GM12872 (cell line): ENCODE results near the gene OCA2.

Experiments used
- TF ChIP-seq, protein P1 (sequence below): IDR thresholded peaks from 3 replicates; pipeline ENCODE4 v1.5.1; 2011; ENCODE audit warnings: low read depth, mild to moderate bottlenecking, low read length, moderate library complexity; ENCODE audit not compliant: insufficient read depth

OCA2 gene

DNA sequence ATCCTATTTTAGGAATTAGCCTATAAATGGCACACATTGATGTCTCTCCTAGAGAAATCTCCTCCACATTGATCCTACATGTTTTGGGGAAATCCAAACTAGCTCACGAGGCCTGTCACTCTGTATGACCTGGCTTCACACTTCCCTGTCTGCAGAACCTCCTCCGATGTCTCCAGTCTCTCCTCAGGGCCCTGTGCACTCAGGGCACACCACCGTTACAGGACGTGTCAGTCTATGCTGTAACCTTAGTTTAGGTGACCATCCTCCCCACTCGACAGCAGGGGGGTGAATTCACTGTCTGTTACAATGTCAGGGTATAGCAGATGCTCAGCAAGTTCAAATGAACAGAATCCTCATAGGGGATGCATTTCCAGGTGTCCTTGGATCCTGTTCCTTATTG lies 249.1 kb downstream of the OCA2 start:
- TF ChIP-seq, protein P1, sequence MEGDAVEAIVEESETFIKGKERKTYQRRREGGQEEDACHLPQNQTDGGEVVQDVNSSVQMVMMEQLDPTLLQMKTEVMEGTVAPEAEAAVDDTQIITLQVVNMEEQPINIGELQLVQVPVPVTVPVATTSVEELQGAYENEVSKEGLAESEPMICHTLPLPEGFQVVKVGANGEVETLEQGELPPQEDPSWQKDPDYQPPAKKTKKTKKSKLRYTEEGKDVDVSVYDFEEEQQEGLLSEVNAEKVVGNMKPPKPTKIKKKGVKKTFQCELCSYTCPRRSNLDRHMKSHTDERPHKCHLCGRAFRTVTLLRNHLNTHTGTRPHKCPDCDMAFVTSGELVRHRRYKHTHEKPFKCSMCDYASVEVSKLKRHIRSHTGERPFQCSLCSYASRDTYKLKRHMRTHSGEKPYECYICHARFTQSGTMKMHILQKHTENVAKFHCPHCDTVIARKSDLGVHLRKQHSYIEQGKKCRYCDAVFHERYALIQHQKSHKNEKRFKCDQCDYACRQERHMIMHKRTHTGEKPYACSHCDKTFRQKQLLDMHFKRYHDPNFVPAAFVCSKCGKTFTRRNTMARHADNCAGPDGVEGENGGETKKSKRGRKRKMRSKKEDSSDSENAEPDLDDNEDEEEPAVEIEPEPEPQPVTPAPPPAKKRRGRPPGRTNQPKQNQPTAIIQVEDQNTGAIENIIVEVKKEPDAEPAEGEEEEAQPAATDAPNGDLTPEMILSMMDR: no peak

DNA sequence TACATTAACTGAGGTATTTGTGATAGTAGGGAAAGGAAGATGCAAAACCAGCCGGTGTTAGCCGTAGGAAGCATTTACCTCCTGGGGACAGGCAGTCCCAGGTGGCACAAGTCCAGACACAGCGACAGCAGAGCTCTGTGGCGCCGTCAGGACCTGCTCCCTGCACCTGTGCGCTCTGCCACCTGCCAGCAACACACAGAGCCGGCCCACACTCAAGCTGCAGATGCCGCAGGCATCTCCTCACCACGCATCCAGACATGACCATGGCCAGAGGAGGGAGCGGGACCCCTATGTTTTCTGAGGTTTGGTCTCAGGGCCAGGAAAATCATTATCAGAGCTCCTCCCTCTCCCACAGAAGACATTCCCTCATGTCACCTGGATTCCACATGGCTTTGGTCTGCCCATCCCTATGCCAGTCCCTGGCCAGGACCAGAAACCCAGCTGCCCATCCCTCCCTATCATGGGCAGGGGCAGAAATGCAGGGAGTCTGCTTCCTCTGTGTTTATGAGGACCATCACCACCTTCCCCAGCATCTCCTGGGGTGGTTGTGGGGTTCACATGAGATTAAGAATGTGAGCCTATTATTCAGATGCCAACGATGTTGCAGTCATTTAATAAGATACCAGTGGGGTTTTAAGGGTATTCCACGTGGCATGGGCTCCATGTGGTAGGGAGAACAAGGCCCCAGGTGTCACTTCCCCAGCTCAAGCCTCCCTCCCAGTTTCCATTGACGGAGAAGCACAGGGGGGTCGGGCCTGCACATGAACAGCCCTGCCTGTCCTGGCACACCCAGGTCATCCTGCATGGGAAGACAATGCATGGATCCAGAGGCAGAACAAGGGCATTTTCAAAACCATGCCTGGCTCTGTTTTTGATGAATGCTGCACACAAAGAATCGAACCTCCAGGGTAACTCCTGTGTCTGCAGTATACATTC lies 251.1 kb downstream of the OCA2 start:
- TF ChIP-seq, protein P1: no peak

DNA sequence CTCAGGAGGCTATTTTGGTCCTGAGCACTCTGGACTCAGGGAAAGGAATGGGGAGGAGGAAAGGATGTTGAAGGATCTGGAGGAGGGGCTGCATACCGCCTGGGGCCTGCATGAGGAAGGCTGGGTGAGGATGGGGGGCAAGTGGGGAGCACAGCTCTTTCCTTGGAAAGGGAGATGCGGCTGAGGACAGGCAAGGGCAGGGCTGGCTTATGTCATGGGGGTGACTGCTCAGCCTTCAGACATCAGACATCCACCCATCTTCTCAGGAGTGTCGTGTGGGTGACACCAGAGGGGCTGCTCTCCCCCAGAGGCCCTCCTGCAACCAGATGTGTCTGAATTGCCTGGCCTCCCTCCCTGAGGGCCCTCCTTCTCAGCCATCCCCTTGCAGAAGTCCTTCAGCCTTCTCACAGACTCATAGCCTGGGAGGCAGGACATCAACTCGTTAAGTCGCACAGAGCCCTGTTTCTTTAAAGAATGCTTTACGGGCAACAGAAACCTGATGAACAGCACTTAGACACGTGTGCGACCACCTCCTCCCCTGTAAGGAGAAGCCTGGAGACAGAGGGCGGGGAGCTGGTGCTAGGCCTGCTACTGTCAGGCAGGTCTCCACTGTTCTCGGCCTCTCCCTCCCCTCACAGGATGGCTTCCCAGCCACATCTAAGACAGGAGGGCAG lies 252.3 kb downstream of the OCA2 start:
- TF ChIP-seq, protein P1: no peak

- TF ChIP-seq, protein P1: no peak
These were observed 253.4 kb downstream of the OCA2 start for GRCh38 chr15:27845535-27846369.

DNA sequence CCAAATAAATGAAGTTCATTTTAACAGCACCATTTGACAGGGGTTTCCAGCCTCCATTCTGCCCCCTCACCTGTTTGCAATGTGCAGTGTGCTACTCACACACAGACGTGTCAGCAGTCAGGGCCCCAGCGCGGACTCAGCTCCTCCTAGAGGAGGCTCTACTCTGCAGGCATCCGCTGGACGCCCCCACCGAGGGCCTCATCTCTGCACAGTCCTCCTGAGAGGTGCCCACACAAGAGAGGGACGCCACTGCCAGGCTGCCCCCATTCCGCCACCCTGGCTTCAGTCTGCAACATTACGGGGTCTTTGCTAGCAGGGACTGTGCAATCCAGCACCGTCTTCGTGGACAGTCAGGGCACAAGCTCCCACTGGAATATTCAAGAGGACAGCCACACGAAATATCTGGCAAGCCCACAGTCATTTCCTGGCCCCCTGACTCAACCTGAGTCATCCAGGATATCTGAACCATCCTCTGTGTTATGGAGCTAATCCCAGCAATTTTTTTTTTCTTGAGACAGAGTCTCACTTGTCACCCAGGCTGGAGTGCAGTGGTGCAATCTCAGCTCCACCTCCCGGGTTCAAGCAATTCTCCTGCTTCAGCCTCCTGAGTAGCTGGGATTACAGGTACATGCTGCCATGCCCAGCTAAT lies 255.0 kb downstream of the OCA2 start:
- TF ChIP-seq, protein P1: no peak

DNA sequence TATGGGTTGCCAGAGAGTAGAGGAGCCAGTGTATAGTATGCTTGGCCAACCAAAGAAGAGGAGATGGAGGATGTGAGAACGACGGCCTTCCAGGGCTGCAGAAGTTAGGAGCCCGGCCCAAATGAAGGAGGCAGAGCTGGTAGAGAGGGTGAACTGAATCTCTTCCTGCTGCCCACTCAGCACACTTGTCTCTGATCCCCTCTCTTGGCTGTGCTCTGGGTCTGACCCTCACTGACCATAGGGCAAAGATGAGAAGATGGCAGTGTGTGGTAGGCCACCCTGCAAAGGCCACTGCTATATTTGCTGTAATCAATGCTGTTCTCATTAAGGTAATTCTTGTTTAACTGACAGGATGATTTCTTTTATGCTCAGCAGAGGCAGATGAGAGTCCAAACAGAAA lies 256.0 kb downstream of the OCA2 start:
- TF ChIP-seq, protein P1: no peak

- TF ChIP-seq, protein P1: no peak
These were observed 256.6 kb downstream of the OCA2 start for GRCh38 chr15:27842526-27842925.
